HG02763 (cell line): ENCODE measurements around the gene YTHDC1.
"Not testable (repeated sequence)": the region's sequence is repeated elsewhere in the genome, so short reads cannot be mapped to it uniquely, and the experiment has no call there.

Experiments
- ATAC-seq: cut with Tn5 transposase; IDR thresholded peaks from one replicate; pipeline ENCODE4 v1.9.1; 2021; ENCODE audit warnings: mild to moderate bottlenecking, moderate library complexity; ENCODE audit not compliant: unreplicated experiment

The YTHDC1 gene

GRCh38 chr4:68349649-68350360, at the start of gene YTHDC1:
TSS of gene YTHDC1 (minus strand) at chr4:68350090. CDS start at chr4:68349753, 337 bp downstream.
- peak; percentile 98 for ATAC-seq

DNA sequence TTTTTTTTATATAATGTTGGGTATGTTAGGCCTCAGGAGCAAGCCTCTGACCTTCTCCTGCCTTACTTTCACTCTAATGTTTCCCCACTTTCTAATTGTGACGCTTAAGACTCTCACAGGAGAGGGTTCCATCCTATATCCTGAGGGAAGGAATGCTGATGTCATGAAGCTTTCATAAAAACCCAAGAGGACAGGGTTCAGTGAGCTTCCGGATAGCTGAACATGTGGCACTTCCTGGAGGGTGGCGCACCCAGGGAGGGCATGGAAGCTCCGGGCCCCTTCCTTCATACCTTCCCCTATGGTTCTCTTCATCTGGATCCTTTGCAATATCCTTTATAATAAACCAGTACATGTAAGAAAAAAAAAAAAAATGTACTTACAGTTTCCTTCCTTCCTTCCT, 49.4 kb upstream of the YTHDC1 start:
- no peak for ATAC-seq

- ATAC-seq = no peak
Observed at GRCh38 chr4:68396756-68397155, 46.9 kb upstream of the YTHDC1 start.

- no peak for ATAC-seq
Observed at GRCh38 chr4:68391436-68391835, 41.5 kb upstream of the YTHDC1 start.

GRCh38 chr4:68390205-68390935, 40.5 kb upstream of the YTHDC1 start:
- ATAC-seq = no peak

GRCh38 chr4:68389386-68389913, 39.6 kb upstream of the YTHDC1 start:
- not testable (repeated sequence) for ATAC-seq

GRCh38 chr4:68388347-68388865, 38.5 kb upstream of the YTHDC1 start:
- no peak for ATAC-seq

- no peak for ATAC-seq
Observed at GRCh38 chr4:68385267-68385666, 35.4 kb upstream of the YTHDC1 start.

GRCh38 chr4:68383115-68383514, 33.2 kb upstream of the YTHDC1 start:
- ATAC-seq = no peak

GRCh38 chr4:68378226-68378625, 28.3 kb upstream of the YTHDC1 start:
- no peak for ATAC-seq

GRCh38 chr4:68375667-68376559, 26.0 kb upstream of the YTHDC1 start:
- peak; percentile 69 for ATAC-seq

- peak; percentile 88 for ATAC-seq
Observed at GRCh38 chr4:68373513-68373912, 23.6 kb upstream of the YTHDC1 start.

DNA sequence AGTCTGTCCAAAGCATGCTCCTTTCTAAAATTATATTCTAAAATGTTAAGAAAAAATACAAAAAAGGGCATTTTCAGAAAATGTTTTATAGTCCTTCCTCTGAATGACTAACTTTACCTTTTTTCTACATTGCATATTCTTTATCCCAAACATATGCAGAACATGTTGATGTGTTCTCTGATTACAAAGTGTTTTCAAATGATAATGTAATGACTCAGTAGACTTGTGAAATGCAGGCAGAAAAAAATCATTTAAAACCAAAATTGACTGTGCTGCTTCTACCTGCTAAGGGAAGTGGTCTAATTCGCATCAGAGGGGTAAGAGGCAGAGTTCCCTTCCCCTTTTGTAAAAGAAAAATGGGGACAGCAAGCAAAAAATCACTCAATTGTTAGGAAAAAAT, 22.7 kb upstream of the YTHDC1 start:
- no peak for ATAC-seq

DNA sequence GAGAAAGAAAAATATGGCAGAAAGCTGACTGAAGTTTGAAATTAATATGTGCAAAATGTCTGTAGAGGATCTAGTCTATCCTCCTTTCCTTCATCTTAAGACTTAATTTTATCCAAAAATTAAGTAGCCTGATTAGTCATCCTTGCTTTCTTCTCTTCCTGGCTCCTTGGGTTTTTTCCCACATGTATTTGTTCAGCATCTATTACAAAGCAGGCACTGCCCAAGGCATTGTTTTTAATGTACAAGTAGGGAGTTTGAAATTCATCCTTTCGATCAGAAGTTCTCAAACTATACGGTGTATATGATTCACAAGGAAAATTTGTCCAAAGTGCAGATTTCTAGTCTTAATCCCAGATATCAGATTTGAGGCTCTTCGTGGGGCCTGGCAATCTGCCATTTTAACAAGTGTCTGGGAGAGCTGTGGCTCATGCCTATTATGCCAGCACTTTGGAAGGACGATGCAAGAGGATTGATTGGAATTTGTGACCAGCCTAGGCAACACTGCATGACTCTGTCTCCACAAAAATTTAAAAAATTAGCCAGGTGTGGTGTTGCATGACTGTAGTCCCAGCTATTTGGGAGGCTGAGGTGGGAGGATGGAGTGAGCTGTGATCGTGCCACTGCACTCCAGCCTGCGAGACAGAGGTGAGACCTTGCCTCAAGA, 19.4 kb upstream of the YTHDC1 start:
- ATAC-seq = no peak

DNA sequence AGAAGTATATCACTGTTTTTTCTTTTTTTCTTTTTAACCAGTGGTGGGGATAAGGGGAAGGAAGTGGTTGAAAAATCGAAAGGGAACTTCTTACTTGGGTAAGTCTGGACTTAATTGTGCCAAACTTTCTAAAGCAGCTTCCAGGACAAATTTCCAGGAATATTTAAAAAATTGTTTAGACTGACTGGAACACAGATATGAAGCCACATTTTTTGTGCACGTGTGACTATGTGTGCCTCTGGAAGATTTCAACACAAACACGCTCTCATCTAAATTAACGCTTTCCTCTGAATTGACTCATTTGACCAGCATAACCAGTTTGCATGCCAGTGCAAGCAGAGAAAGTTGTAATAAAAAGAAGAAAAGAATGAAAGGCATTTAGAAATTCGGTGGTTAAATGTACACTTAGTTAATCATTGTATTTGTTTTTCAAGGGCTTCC, 18.8 kb upstream of the YTHDC1 start:
- no peak for ATAC-seq

DNA sequence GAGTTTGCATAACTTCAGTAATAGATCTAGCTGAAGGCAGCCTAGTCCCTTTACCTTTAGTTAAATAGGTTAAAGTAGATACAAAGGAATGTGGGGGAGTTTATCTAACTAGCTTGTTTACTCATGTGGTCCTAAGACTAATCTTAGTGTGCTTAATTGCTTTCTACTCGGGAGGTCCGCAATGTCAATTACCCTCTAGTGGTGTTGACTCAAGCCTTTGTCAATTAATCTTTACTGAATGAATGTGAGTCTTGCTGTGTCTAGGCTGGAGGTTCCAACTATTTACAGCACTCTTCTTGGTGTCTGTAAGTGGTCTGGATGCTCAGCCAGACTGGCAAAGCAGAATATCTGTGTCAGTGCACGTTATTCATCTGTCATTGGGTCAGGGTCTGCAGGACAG, 17.9 kb upstream of the YTHDC1 start:
- ATAC-seq = no peak

DNA sequence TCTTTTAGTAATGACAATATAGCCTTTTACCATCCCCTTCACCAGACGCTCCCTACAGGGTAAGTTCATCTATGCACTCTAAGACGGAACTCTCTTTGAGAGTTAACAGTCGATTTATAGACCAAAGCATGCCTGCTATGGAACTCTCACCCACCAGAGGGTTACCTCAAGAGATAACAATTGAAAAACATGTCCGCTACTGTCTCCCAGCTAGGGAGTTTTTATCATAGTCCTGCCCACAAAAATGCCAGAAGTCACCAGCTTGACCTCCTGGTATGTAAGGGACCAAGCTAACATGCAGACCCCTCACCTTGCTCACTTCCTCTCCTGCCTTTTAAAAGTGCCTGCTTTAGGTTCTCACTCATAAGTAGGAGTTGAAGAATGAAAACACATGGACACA, 16.7 kb upstream of the YTHDC1 start:
- no peak for ATAC-seq

DNA sequence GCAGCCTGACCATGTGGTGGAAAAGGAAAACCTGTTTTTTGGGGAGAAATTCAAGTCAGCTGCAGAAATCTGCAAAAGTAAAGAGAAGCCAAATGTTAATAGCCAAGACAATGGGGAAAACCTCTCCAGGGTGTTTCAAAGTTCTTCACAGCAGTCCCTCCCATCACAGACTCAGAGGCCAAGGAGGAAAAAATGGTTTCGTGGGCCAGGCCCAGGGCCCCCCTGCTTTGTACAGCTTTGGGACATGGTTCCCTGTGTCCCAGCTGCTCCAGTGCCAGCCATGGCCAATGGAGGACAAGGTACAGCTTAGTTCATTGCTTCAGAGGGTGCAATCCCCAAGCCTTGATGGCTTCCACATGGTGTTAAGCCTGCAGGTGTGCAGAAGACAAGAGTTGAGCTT, 15.2 kb upstream of the YTHDC1 start:
- no peak for ATAC-seq

DNA sequence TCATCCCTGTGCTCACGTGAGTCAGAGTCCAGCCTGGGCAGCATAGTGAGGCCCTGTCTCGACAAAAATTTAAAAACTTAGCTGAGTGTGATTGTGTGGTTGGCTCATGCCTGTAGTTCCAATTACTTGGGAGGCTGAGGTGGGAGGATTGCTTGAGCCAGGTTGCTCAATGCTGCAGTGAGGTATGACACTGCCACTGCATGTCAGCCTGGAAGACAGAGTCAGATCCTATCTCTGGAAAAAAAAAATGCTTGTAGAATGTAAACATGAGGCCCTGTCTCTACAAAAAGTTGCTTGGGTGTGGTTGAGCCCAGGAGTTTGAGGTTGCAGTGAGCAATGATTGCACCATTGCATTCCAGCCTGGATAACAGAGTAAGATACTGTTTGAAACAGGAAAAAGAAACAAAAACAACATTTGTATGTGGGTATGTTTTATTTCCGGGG, 11.3 kb upstream of the YTHDC1 start:
- ATAC-seq = no peak

- ATAC-seq = no peak
Observed at GRCh38 chr4:68360231-68360968, 10.5 kb upstream of the YTHDC1 start.
